GM19395 (cell line): ENCODE results near the gene ZNF558.

Experiments
- ATAC-seq: cut with Tn5 transposase; IDR thresholded peaks from one replicate; pipeline ENCODE4 v1.9.1; 2021; ENCODE audit warnings: mild to moderate bottlenecking, moderate library complexity; ENCODE audit not compliant: unreplicated experiment

Gene ZNF558

DNA sequence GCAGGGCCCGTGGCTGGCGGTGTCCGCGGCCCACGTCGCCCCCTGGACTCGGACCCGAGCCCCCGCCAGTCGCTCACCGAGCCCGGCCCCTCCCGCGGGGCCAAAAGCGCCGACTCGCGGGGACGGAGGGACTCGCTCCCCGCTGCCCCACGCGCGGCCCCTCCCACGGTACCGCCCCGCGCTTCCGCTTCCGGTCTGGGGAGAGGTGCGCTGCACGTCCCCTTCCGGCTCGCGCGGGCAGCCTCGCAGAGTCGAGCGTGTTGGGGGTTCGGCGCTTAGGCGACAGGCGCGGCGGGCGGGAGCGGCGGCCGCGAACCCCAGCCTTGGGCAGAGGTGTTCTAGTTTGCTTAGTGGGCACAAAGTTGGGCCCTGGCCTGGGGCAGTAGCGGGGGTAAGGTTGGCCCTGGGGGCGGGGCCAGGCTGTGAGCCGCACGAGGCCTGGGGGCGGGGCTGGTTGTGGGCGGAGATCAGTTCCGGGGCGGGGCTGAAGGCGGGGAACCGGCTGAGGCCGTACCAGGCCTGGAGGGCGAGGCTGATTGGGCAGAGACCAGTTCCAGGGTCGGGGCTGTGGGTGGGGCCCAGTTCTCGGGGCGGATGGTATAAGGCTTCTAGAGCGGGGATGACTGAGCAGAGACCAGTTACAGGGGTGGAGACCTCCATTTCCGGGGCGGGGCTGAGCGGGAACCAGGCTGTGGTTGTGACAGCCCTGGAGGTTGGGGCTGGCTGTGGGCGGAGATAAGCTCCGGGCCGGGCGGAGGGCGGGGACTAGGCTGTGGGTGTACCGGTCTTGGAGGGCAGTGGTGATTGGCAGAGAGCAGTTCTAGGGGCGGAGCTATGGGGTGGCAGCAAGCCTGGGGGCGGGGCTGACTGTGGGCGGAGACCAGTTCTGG lies at the start of gene ZNF558, which contains the start of gene MBD3L1:
ZNF558 (minus strand) TSS at position 173 of the 890 bp plus-strand sequence. CDS start 9,645 bp downstream, outside the sequence.
MBD3L1 (plus strand) TSS at position 246 of the 890 bp plus-strand sequence. CDS start 10,302 bp downstream, outside the sequence.
- ATAC-seq: peak; percentile 88

DNA sequence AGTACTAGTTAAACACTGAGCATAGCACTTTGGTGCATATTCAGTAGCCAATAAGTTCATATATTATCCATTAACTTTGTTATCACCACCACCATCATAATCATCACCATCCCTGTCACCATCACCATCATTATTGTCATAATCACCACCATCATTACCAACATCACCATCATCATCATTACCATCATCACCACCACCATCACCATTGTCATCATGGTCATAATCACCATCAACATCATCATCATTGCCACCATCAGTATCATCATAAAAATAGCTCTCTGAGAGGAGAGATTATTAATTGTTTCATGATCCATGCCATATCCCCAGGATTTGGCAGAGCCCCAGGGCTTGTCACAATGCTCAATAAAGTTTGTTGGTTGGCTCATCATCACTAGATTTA lies 49.4 kb upstream of the ZNF558 start:
- ATAC-seq: no peak

DNA sequence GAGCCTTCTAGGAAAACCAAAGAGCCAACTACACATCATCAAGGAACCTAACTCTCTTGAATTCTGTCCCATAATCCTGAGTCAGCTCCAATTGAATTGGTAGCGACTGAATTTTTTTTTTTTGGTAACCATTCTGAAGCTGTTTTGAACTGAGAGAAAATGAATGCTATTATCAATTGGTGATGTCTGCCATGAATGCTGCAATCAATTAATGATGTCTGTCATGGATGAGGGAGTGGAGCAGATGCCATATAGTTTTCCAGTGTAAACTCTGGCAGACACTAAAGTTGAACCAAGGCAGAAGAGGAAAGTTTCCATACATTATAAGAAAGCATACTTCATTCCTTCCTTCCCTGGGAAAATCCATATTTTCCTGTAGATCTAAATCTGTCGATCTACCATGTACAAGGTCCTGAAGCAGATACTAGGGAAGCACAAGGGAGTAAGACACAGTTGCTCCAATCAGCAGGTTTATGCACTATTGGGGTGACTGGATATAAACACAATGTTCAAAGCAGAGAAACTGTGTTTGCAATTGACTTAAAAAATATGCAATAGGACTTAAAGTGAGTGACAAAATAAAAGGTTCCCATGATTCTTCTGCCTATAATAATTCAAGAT lies 48.9 kb upstream of the ZNF558 start:
- ATAC-seq: no peak

DNA sequence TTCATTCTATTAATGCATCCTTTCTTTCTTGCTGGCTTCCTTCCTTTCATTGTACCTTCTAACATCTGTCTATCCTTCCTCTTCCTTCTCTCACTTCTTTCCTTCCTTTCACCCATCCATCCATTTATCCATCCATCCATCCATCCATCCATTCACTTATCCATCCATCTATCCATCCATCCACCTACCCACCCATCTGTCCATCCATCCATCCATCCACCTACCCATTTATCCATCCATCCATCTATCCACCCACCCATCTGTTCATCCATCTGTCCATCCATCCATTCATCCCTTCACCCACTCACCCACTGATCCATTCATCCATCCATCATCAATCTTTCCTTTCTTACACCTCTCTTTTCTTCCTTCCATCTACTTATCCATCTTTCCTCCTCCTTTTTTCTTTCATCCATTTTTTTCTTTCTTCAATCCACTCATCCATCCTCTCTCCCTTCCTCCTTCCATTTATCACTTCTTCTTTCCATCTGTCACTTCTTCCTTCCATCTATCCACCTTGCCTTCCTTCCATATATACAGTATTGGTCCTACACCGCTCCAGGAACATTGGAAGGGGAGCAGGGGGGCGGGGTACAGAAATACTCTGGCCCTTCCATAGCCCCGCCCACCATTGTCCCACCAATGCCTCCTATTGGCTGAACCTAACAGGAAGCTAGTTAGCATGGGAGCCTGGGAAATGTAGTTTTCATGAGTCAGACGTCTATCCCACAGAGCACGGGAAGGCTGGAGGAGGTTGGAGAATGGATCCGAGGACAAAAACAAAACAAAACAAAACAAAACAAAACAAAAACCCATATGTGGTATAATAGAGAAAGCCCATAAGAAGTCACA lies 46.0 kb upstream of the ZNF558 start:
- no peak for ATAC-seq

DNA sequence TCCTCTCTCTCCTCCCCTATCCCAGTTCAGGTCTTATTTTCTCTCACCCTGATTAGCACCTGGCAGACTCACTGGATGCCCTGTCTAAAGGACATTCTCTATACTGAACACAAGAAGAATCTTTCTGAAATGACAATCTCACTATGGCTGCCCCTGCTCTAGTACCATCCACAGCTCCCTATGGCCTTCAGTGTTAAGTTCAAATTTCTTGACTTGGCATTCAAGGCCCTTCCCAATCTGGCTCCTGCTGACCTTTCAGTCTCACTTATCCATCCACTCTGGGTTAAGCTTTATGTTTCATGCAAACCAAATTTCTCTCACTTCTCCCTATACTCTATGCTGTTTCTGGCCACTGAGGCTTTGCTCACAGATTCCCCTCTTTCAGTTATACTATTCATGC lies 34.2 kb upstream of the ZNF558 start:
- ATAC-seq: no peak

DNA sequence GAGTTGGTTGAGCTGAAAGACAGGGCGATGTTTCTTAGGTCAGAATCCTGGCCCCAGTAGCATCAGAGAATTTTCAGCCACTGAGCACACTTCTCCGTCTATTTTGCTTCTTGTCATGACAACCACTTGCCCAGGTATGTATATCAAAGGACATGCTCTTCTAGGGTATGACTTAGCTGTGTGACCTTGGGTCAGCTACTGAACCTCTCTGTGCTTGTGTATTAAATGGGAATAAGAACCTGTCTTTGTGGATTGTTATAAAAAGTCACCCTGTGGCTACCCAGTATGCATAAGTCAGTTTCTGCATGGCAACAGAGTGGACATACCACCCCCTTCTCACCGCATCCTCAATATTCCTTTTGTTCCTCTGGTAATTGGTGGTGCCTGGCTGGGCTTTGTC lies 26.2 kb upstream of the ZNF558 start:
- ATAC-seq: no peak

DNA sequence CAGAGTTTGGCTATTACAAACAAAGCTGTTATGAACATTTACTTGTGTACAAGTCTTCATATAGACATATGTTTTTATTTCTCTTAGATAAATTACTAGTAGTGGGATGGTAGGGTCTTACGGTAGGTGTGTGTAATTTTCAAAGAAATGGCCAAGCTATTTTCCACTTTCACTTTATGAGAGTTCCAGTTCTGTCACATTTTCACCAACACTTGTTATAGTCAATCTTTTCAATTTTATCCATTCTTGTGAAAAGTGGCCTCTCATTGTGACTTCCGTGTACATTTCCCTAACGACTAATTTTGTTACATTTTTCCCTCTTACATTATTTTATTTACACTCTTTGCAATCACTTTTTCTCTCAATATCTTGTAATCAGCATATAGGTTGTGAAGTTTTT lies 18.4 kb upstream of the ZNF558 start:
- no peak for ATAC-seq

DNA sequence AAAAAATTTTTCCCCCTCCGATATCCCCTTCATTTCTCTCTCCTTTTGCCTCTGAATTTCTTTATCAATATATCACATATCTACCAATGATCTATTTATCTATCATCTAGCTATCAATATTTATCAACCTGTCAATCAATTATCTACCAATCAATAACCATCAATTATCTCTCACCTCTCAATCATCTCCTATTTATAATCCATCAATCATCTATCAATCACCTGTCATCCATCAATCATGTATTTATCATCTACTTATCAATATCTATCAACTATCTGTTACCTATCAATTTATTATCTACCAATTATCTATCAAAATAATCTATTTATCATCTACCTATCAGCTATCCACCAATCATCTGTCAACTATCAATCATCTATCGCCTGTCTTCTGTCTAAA lies 17.1 kb upstream of the ZNF558 start:
- ATAC-seq: no peak

DNA sequence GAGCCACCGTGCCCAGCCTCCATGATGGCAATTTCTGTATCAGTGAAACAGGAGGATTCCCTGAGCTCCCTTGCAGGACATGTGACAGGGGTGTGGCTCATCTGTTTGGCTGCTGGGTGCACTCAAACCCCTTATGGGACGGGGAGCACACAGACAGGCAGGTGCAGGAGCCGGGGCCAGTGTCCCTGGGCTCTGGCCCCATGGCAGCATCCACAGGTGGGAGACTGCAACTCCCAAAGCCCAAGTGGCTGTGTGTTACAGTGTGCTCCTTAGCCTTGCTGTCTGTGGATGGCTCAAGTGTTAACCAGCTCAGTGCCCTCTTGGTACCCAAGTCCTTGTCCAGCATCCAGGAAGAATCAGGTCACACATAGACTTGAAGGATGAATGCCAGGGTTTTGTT lies 14.7 kb upstream of the ZNF558 start:
- ATAC-seq: no peak

DNA sequence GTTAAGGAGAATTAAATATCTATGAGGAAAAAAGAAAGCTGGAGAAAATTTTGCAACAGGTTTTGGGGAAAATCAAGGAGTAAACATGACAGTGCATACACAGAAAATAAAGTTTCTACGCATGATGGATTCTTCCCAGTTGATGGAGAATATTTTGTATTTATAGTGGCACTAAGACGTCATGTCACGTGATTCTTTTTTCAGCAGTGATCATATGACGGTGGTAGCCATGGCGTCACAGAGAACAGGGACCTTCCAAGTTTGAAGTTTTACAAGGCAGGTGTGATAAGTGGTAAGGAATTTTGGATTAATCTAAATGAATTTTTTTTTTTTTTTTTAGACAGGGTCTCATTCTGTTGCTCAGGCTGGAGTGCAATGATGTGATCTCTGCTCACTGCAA lies 8.6 kb upstream of the ZNF558 start:
- no peak for ATAC-seq

DNA sequence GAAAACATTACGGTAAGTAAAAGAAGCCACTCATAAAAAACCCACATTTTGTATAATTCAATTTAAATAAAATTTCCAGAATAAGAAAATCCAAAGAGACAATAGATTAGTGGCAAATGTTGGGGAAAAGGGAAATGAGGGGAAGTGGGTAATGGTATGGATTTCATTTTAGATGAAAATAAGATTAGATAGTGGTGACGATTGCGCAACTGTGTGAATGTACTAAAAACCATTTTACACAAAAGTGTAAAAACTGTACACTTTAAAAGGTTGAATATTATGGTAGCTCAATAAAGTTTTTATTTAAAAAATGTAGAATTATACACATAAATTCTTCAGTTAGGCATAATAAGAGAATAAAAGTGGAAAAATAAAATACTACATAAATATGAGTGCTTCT lies 3.8 kb upstream of the ZNF558 start:
- no peak for ATAC-seq

DNA sequence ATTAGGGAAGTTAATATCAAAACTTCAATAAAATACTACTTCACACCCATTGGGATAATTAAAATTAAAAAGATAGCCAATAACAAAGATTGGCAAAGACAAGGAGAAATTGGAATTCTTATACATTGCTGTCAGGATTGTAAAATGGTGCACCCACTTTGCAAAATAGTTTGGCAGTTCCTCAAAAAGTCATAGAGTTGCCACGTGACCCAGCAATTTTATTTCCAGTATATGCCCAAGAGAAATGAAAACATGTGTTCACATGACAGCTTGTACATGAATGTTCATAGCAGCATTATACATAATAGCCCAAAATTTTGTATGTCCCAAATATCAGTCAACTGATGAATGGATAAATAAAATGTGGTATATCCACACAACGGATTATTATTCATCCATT lies 3.3 kb upstream of the ZNF558 start:
- ATAC-seq: no peak

DNA sequence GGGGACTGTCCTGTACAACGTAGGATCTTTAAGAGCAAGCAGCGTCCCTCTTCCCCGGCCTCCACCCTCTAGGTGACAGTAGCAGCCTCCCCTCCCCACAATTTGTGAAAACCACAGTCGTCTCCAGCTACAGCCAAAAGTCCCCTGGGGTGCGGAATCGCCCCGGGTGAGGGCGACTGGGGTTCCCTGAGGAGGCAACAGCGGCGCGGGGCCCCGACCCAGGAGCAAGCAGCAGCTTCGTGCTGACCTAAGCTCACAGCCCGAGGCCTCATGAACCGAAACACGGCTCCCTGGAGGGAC lies 322 bp downstream of the ZNF558 start:
- peak; percentile 24 for ATAC-seq

DNA sequence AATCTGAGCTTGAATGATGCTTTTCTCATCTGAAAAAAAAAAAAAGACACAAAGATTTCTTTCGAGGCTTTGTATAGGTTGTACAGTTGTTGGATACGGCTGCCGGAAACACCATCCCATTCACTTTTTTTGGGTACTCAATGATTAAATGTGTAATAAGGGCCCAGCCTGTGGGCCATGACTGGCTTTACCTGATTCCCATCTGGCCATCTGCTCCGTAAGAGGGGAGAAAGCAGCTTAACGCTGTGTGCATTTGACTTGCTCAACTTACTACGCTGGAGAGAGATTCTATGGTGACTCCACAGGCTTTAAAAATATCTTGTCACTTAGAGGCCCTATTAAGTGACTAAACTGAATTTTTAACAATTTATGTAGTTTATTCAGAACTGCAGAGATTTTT lies 731 bp downstream of the ZNF558 start:
- no peak for ATAC-seq

DNA sequence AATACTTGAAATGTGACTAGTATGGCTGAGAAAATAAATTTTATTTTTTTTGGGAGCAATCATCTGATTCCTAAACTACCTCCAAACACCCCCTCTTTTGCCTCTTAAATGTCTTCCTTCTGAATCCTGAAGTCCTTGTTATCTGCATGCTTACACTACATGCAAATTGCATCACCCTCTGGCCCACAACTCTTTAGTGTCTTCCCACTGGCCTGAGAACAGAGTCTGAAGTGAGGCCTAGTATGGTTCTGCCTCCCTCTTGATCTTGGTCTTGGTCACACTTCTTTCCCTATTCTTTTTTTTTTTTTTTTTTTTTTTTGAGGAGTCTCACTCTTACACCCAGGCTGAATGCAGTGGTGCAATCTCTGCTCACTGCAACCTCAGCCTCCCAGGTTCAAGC lies 4.8 kb downstream of the ZNF558 start:
- no peak for ATAC-seq

DNA sequence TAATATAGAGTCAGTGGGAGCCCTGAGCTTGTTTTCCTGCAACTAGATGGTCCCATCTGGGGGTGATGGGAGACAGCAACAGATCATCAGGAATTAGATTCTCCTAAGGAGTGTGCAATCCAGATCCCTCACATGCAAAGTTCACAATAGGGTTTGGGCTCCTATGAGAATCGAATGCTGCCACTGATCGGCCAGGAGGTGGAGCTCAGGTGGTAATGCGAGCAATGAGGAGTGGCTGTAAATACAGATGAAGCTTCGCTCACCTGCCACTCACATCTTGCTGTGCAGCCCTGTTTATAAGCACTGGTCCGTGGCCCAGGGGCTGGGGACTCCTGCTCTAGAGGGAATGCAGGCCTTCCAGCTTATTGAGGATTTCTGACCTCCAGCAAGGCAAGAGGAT lies 5.7 kb downstream of the ZNF558 start:
- no peak for ATAC-seq

DNA sequence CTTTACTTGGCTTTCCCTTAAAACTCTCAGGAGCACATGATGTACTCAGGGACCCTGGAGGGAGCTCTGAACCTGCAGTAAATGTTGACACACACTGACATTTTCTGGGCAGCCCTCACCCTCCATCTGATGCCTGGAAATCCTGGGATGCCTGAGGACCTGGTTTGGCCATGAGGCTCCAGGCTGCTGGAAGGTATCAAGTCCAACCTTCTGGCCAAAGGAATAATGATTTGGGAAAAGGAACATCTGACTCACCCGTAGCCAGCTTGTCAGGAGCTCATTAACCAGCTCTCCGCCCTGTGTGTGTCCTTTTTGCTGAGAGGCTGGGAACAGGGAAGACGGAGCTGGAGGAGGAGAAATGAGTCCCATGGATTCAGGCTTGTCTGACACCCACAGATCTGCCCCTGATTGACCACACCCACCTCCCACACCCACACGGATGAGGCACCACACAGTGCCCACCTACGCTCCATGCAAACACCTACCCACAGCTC lies 10.3 kb downstream of the ZNF558 start:
- no peak for ATAC-seq

DNA sequence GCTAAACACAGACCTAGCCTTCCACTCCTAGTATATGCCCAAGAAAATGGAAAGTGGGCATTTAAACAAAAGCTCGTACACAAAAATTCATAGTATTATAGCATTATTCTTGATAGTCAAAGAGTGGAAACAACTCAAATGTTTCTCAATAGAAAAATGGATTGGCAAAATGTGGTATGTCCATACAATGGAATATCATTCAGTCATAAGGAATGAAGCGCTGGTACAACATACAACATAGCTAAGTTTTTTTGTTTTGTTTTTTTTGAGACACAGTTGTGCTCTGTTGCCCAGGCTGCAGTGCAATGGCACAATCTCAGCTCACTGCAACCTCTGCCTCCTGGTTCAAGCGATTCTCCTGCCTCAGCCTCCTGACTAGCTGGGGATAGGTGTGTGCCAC lies 11.9 kb downstream of the ZNF558 start:
- ATAC-seq: no peak

DNA sequence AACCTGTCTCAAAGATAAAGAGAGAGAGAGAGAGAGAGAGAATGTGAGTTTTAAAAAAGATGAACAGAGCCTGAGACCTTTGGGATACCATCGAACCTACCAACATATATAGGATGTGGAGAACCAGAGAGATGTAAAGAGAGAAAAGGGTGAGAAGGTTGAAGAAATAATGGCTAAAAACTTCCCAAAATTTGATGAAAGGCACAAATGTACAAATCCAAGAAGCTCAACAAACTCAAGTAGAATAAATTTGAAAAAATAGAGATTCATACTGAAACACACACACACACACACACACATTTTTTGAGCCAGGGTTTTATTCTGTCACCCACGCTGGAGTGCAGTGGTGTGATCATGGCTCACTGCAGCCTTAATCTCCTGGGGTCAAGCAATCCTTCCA lies 16.3 kb downstream of the ZNF558 start:
- no peak for ATAC-seq

DNA sequence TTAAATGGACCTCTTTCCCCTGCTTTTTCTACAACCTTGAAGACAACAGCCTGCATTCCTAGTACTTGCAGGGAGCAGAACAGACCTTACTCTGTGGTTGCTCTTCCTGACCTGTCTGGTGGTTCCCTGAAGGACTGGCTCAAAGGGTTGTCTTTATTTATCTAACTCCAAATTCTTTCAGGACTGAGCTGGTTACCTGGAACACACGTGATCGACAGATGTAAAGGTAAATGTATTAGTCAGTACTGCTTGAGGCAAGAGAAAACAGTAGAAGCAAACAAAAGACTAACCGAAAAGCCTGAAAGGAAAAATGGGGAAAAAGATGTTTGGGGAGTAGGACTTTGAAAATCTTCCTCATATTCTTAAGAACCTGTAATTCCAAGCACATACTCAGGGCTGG lies 17.9 kb downstream of the ZNF558 start:
- no peak for ATAC-seq
